Effector memory CD8-positive, alpha-beta T cell (primary cell): ENCODE measurements around the gene EVL.

Experiments
- ATAC-seq: fragments of 150-1000 bp; cut with Tn5 transposase; replicated peaks from 2 replicates; pipeline ENCODE4 v1.10.0; 2021; ENCODE audit warnings: mild to moderate bottlenecking, moderate library complexity
- DNase-seq, 3 experiments: peaks; one replicate each; pipeline ENCODE4 v3.0.0; 2021
- H3K27ac Mint-ChIP-seq, 2 donors: one replicate each; pipeline ENCODE4 v1.8.0; 2022; ENCODE audit warnings: mild to moderate bottlenecking in 2 of 2, mixed read lengths in 2 of 2, moderate library complexity in 2 of 2
- H3K27me3 Mint-ChIP-seq, 2 donors: one replicate each; pipeline ENCODE4 v1.8.0; 2022; ENCODE audit warnings: mixed read lengths in 2 of 2
- H3K36me3 Mint-ChIP-seq: one replicate; pipeline ENCODE4 v1.8.0; 2022; ENCODE audit warnings: mild to moderate bottlenecking, moderate library complexity, mixed read lengths; ENCODE audit not compliant: insufficient read depth
- H3K4me1 Mint-ChIP-seq, 2 donors: one replicate each; pipeline ENCODE4 v1.8.0; 2022; ENCODE audit warnings: low read depth in 2 of 2, mixed read lengths in 2 of 2
- H3K4me3 Mint-ChIP-seq, 2 donors: one replicate each; pipeline ENCODE4 v1.8.0; 2022; ENCODE audit warnings: mild to moderate bottlenecking in 2 of 2, mixed read lengths in 2 of 2, moderate library complexity in 2 of 2
- H3K9me3 Mint-ChIP-seq, 2 donors: one replicate each; pipeline ENCODE4 v1.8.0; 2022; ENCODE audit warnings: mixed read lengths in 2 of 2

EVL gene

GRCh38 chr14:100075681-100076080 lies 10.5 kb downstream of the EVL start:
- DNase-seq (no peak), ATAC-seq (no peak)
- H3K27ac Mint-ChIP-seq = peak overlapping the region; percentile 94 to 95
- no peaks in the 10 kb centered on the region for H3K9me3 Mint-ChIP-seq
- peaks cover 84% of the 10 kb centered on the region for H3K36me3 Mint-ChIP-seq
- peak overlapping the region; percentile 83 to 92 for H3K4me3 Mint-ChIP-seq
- peaks cover 78 to 84% of the 10 kb centered on the region in 2 donors for H3K4me1 Mint-ChIP-seq
- no peaks in the 10 kb centered on the region for H3K27me3 Mint-ChIP-seq

- ATAC-seq = peak; percentile 10
- peaks cover 82% of the 10 kb centered on the region for H3K36me3 Mint-ChIP-seq
- H3K4me3 Mint-ChIP-seq = peak overlapping the region; percentile 83 to 92
- H3K9me3 Mint-ChIP-seq = no peaks in the 10 kb centered on the region
- no peaks in the 10 kb centered on the region for H3K27me3 Mint-ChIP-seq
- peak overlapping the region; percentile 94 to 95 for H3K27ac Mint-ChIP-seq
- DNase-seq = peak in 1 of 3 experiments; percentile 24
- H3K4me1 Mint-ChIP-seq = peaks cover 75 to 84% of the 10 kb centered on the region in 2 donors
These were observed 10.9 kb downstream of the EVL start for GRCh38 chr14:100076133-100076532.

DNA sequence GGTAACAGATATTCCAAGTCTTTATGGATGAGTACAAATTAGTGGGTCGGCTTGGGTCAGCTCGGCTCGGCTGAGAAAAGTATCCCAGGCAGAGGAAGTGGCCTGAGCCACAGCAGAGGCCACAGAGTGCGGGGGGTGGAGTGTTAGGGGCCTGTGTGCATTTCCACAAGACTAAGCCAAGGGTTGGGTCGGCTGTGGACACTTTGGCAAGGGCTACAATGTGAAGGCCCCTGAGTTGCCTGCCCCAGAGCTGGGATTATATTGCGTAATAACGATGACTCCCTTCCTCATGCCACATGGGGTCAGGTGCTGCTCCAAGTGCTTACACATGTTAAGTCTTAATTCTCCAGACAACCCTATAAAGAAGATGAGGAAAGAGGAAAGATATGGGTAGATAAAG lies 11.4 kb downstream of the EVL start:
- Mint-ChIP-seq H3K4me3 (peak overlapping the region; percentile 83 to 92), H3K27ac (peak overlapping the region; percentile 94 to 95)

GRCh38 chr14:100077441-100077840 lies 12.2 kb downstream of the EVL start:
- H3K4me1 Mint-ChIP-seq = peaks cover 82 to 92% of the 10 kb centered on the region in 2 donors
- ATAC-seq (no peak), DNase-seq (no peak)
- H3K27ac Mint-ChIP-seq = peak overlapping the region; percentile 94 to 95
- H3K9me3 Mint-ChIP-seq = no peaks in the 10 kb centered on the region
- peaks cover 78% of the 10 kb centered on the region for H3K36me3 Mint-ChIP-seq
- H3K4me3 Mint-ChIP-seq = peak overlapping the region; percentile 83 to 92
- no peaks in the 10 kb centered on the region for H3K27me3 Mint-ChIP-seq

More for the DNA sequence above, 11.4 kb downstream of the EVL start:
- no peaks in the 10 kb centered on the region for H3K27me3 Mint-ChIP-seq
- DNase-seq (no peak), ATAC-seq (no peak)
- H3K4me1 Mint-ChIP-seq = peaks cover 75 to 86% of the 10 kb centered on the region in 2 donors
- H3K36me3 Mint-ChIP-seq = peaks cover 81% of the 10 kb centered on the region
- no peaks in the 10 kb centered on the region for H3K9me3 Mint-ChIP-seq

GRCh38 chr14:100078216-100078803 lies 13.1 kb downstream of the EVL start:
- H3K27me3 Mint-ChIP-seq = no peaks in the 10 kb centered on the region
- H3K9me3 Mint-ChIP-seq = no peaks in the 10 kb centered on the region
- peak overlapping the region; percentile 94 to 95 for H3K27ac Mint-ChIP-seq
- no peak for DNase-seq
- ATAC-seq = no peak
- H3K4me1 Mint-ChIP-seq = peaks cover 81 to 92% of the 10 kb centered on the region in 2 donors
- peak overlapping the region; percentile 83 to 92 for H3K4me3 Mint-ChIP-seq
- peaks cover 78% of the 10 kb centered on the region for H3K36me3 Mint-ChIP-seq

DNA sequence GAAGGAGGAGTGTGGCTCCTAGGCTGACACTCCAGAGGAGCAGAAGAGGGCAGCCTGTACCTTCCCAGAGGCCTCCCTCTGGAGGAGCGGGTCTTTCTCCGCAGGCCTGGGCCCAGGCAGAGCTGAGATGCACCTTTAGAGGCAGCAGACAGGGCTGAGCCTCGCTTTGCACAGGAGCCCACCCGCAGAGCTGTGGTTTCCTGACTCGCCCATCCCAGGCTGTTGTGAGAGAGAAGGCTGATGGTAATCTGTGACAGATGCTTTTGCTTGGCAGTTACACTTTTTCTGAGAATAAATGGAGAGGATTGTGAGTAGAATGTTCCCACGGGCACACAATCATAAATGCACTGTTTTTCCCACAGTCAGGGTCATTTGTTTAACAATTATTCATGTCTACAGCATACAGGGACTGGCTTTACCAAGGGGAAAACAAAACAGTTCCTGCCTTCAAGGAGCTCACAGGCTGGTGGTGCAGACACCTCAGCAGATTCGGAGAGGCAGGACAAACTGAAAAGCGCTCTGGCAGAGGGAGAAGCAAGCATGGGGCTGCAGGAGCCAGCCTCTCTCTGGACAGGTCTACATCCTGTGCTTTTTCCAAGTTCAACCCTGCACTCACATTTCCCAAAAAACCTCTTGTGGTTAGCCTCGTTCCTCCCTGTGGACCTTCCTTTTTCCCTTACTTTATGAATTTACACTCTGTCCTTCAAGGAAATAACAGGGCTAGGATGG lies 13.9 kb downstream of the EVL start:
- peaks cover 82 to 95% of the 10 kb centered on the region in 2 donors for H3K4me1 Mint-ChIP-seq
- H3K36me3 Mint-ChIP-seq = peaks cover 78% of the 10 kb centered on the region
- peak; percentile 82 for ATAC-seq
- peak overlapping the region; percentile 83 to 92 for H3K4me3 Mint-ChIP-seq
- H3K27me3 Mint-ChIP-seq = no peaks in the 10 kb centered on the region
- H3K9me3 Mint-ChIP-seq = no peaks in the 10 kb centered on the region
- DNase-seq = peak; percentile 78 to 81 (median 79)
- peak overlapping the region; percentile 94 to 95 for H3K27ac Mint-ChIP-seq

DNA sequence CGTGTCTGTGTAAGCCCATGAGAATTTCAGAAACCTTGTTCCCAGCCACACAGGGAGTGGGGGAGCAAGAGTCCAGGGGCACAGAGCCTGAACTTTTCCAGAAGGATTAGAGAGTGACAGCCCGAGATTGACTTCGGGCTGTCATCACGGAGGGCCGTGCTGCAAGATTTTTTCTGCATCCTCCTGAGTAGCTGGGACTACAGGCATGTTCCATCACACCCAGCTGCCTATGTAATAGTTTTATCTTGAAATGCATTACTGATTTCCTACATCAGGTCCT lies 14.4 kb downstream of the EVL start:
- no peak for ATAC-seq
- no peaks in the 10 kb centered on the region for H3K27me3 Mint-ChIP-seq
- peak overlapping the region; percentile 94 to 95 for H3K27ac Mint-ChIP-seq
- no peaks in the 10 kb centered on the region for H3K9me3 Mint-ChIP-seq
- H3K4me1 Mint-ChIP-seq = peaks cover 80 to 95% of the 10 kb centered on the region in 2 donors
- DNase-seq = no peak
- H3K36me3 Mint-ChIP-seq = peaks cover 78% of the 10 kb centered on the region
- H3K4me3 Mint-ChIP-seq = peak overlapping the region; percentile 83 to 92

- Mint-ChIP-seq H3K27me3 (no peaks in the 10 kb centered on the region), H3K4me1 (peaks cover 78 to 94% of the 10 kb centered on the region in 2 donors), H3K4me3 (peak overlapping the region; percentile 83 to 92), H3K27ac (peak overlapping the region; percentile 94 to 95), H3K36me3 (peaks cover 78% of the 10 kb centered on the region), H3K9me3 (no peaks in the 10 kb centered on the region)
- ATAC-seq (no peak), DNase-seq (no peak)
These were observed 15.0 kb downstream of the EVL start for GRCh38 chr14:100080206-100080605.

DNA sequence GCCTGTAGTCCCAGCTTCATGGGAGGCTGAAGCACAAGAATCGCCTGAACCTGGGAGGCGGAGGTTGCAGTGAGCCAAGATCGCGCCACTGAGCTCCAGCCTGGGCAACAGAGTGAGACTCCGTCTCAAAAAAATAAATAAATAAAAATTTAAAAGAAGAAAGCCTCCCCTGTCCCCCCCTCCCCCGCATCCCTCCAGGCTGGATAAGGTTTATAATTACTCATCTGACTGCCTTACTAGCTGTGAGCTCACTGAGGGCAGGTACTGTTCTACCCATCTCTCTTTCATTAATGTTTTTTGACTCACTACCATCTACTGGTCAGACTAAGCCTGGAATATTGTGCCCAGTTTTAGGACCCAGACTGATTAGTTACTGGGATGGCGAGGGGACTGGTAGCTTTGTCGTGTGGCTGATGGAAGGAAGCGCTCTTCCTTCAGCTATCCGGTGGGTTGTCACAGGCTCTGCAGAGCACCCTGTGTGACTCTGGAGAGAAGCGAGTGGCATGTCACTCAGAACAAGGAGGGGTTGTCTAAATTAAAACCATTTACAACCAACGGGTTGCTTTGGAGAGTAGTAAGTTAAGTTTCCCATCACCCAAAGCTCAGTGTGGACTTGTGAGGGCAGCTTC lies 16.9 kb downstream of the EVL start:
- H3K36me3 Mint-ChIP-seq = peaks cover 85% of the 10 kb centered on the region
- ATAC-seq = no peak
- no peaks in the 10 kb centered on the region for H3K9me3 Mint-ChIP-seq

DNA sequence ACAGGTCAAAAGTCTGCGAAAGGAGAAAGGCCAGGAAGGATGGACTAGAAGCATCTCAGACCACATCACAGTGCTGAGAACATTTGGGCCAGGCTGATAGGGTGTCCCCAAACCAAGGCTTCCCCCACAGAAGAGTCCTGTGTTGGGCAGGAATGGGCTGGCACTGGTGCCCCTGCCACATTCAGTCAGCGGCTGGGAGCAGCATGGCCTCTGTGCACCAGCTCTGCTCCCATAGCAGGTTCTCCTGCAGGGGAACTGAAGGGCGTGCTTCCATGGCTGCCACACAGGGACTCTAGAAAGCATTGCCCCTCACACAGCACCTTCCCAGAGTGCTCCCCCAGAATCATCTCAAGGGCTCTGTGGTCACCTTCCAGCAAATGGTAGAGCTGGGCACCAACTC lies 17.5 kb downstream of the EVL start:
- Mint-ChIP-seq H3K9me3 (no peaks in the 10 kb centered on the region), H3K27ac (peak overlapping the region; percentile 90 to 95), H3K4me3 (peak overlapping the region; percentile 84 to 92), H3K4me1 (peaks cover 68 to 86% of the 10 kb centered on the region in 2 donors), H3K27me3 (no peaks in the 10 kb centered on the region), H3K36me3 (peaks cover 85% of the 10 kb centered on the region)
- ATAC-seq (no peak), DNase-seq (no peak)

More for the DNA sequence above, 16.9 kb downstream of the EVL start:
- H3K4me1 Mint-ChIP-seq = peaks cover 70 to 88% of the 10 kb centered on the region in 2 donors
- peak overlapping the region; percentile 90 to 95 for H3K27ac Mint-ChIP-seq
- peak overlapping the region; percentile 84 to 92 for H3K4me3 Mint-ChIP-seq
- DNase-seq = no peak
- no peaks in the 10 kb centered on the region for H3K27me3 Mint-ChIP-seq

GRCh38 chr14:100083706-100084105 lies 18.5 kb downstream of the EVL start:
- Mint-ChIP-seq H3K36me3 (peaks cover 91% of the 10 kb centered on the region), H3K9me3 (no peaks in the 10 kb centered on the region), H3K27ac (peak overlapping the region; percentile 90 to 95), H3K4me1 (peaks cover 62 to 87% of the 10 kb centered on the region in 2 donors), H3K27me3 (no peaks in the 10 kb centered on the region), H3K4me3 (peak overlapping the region; percentile 84 to 92)
- ATAC-seq (peak; percentile 18), DNase-seq (no peak)

DNA sequence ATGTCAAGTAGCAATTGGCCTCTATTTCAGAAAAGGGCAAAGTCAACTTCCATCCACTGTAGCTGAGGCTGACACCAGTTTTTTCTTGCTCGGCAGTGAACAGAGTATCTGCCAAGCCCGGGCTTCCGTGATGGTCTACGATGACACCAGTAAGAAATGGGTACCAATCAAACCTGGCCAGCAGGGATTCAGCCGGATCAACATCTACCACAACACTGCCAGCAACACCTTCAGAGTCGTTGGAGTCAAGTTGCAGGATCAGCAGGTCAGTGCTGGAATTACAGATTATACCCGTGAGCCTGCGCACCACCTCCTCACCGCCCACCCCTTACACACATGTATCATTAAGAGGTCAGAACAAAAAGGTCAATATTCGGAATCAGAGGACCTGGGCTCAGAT lies 19.4 kb downstream of the EVL start:
- Mint-ChIP-seq H3K27me3 (no peaks in the 10 kb centered on the region), H3K4me1 (peaks cover 61 to 86% of the 10 kb centered on the region in 2 donors), H3K27ac (peak overlapping the region; percentile 90 to 95), H3K4me3 (peak overlapping the region; percentile 5 to 92), H3K9me3 (no peaks in the 10 kb centered on the region), H3K36me3 (peaks cover 91% of the 10 kb centered on the region)
- ATAC-seq (no peak), DNase-seq (no peak)

DNA sequence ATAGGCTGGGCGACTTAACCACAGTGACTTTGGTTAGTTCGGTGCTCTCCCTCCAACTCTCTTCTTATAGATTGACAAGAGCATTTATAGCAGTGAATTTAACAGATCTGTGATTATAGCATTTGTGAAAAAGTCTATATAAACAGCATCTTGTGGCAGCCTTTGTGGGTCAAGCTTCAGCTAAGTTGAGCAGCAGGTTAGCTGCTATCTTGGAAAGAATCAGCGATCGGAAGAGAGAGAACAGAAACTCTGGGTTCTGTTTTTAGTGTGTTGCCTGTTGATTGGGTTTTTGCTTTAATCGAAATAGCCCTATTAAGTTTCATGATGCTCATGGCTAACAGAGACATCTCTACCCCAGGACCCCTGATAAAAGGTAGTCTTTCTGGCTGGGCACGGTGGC lies 20.2 kb downstream of the EVL start:
- DNase-seq = no peak
- Mint-ChIP-seq H3K27me3 (no peaks in the 10 kb centered on the region), H3K9me3 (no peaks in the 10 kb centered on the region), H3K36me3 (peaks cover 91% of the 10 kb centered on the region), H3K4me3 (peak overlapping the region; percentile 49 to 92), H3K27ac (peak overlapping the region; percentile 90 to 95), H3K4me1 (peaks cover 56 to 83% of the 10 kb centered on the region in 2 donors)
- ATAC-seq = no peak
